ENCODE data around the gene COPZ1. TPM values are rescaled to one million over a fixed set of nuclear protein-coding genes. Genes with fewer than 3 reads are reported as not detected.

Gene COPZ1
- total and polyA plus RNA-seq, 4 donors = 98.8 to 163 (median 136) TPM

- H3K36me3 ChIP-seq (ENCODE audit: control insufficient read depth in 4 of 4, insufficient read depth in 4 of 4, low read length in 4 of 4) = peaks cover 35 to 51% (median 41%) of the 10 kb centered on the region in 4 donors
- peak in 2 of 3 donors; percentile 49 to 71 for DNase-seq
Measured at GRCh38 chr12:54350743-54351142, 25.8 kb downstream of the COPZ1 start.

DNA sequence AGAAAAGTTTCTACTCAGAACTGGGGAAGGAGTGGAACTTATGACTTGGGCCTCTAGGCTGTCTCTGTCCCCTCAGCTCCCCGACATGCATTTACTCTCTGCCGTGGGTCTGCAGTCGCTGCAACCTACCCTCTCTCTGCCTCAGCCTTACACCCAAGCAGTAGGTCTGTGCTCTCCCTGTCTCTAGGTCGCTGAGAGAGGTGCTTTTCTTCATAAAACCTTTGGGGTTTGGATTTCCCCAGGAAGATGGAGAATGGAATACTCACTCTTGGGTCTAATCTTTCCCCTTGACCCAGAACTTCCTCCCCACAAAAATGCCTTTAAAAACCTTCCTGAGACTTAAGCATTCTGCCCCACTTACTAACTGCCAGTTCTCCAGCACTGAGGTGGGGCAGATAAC, 26.4 kb downstream of the COPZ1 start:
- Histone ChIP-seq H3K27me3 (ENCODE audit: control insufficient read depth in 3 of 3, insufficient read depth in 3 of 3, low read length in 2 of 3) (no peaks in the 10 kb centered on the region), H3K27ac (ENCODE audit: low read depth in 1 of 2, low read length in 1 of 2) (peak overlapping the region in 1 of 2 donors; percentile 73), H3K9ac (ENCODE audit: insufficient read depth in 1 of 2, low read length in 2 of 2) (no peak overlapping the region), H3K36me3 (ENCODE audit: control insufficient read depth in 4 of 4, insufficient read depth in 4 of 4, low read length in 4 of 4) (peaks cover 33 to 51% (median 40%) of the 10 kb centered on the region in 4 donors), H3K4me3 (no peak overlapping the region), H3K4me1 (ENCODE audit: control insufficient read depth in 5 of 5, insufficient read depth in 5 of 5, low read length in 5 of 5) (peaks cover 4 to 37% (median 9%) of the 10 kb centered on the region in 5 donors), H3K9me3 (ENCODE audit: control insufficient read depth in 4 of 4, insufficient read depth in 3 of 4, low read length in 3 of 4) (no peaks in the 10 kb centered on the region)
- no peak for DNase-seq
- no peak for ATAC-seq (ENCODE audit: insufficient read depth, low FRiP score)
- no peak for TF ChIP-seq CTCF (IDR thresholded peaks at IDR 0.05; ENCODE audit: control extremely low read depth, extremely low read depth)
- WGBS, 2 donors = 77 to 78% methylated on average over 4 of the region's 4 CpGs

More at GRCh38 chr12:54350743-54351142, 25.8 kb downstream of the COPZ1 start:
- Histone ChIP-seq H3K9ac (ENCODE audit: insufficient read depth in 1 of 2, low read length in 2 of 2) (no peak overlapping the region), H3K27ac (ENCODE audit: low read depth in 1 of 2, low read length in 1 of 2) (peak overlapping the region in 1 of 2 donors; percentile 73), H3K27me3 (ENCODE audit: control insufficient read depth in 3 of 3, insufficient read depth in 3 of 3, low read length in 2 of 3) (no peaks in the 10 kb centered on the region), H3K4me3 (no peak overlapping the region), H3K9me3 (ENCODE audit: control insufficient read depth in 4 of 4, insufficient read depth in 3 of 4, low read length in 3 of 4) (no peaks in the 10 kb centered on the region), H3K4me1 (ENCODE audit: control insufficient read depth in 5 of 5, insufficient read depth in 5 of 5, low read length in 5 of 5) (peaks cover 4 to 34% (median 9%) of the 10 kb centered on the region in 5 donors)
- peak; percentile 22 for ATAC-seq (ENCODE audit: insufficient read depth, low FRiP score)
- WGBS, 2 donors = 65 to 74% methylated on average over 3 of the region's 3 CpGs
- no peak for TF ChIP-seq CTCF (IDR thresholded peaks at IDR 0.05; ENCODE audit: control extremely low read depth, extremely low read depth)

DNA sequence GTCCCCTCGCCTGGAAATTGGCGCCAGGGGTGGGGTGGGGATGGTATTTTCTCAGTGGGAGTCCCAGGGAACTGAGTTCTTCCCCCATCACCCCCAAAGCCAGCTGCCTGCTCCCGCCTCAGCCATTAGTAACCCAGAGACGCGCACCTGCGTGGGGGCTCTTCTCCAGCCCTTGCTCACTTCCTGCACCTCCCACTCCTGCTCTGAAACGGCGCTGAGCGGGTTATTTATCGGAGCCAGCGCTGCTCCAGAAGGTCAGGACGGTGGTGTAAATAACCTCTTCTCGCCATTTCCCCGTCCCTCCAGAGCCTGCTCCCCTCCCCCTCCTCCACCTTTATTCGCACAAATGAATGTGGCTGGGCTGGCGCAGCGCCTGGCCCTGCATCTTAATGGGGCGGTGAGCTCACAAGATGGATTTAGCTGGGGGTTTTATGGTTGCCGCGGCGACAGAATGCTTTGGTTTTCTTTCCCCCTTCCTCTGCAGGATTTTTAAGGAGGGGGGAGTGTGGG, 27.1 kb downstream of the COPZ1 start:
- DNase-seq = peak; percentile 60 to 81 (median 71)
- H3K9me3 ChIP-seq (ENCODE audit: control insufficient read depth in 4 of 4, insufficient read depth in 3 of 4, low read length in 3 of 4) = no peaks in the 10 kb centered on the region
- no peak overlapping the region for H3K4me3 ChIP-seq
- H3K36me3 ChIP-seq (ENCODE audit: control insufficient read depth in 4 of 4, insufficient read depth in 4 of 4, low read length in 4 of 4) = peaks cover 32 to 46% (median 35%) of the 10 kb centered on the region in 4 donors
- no peak for ATAC-seq (ENCODE audit: insufficient read depth, low FRiP score)
- peak overlapping the region; percentile 28 to 42 for H3K9ac ChIP-seq (ENCODE audit: insufficient read depth in 1 of 2, low read length in 2 of 2)
- WGBS, 2 donors = 23 to 33% methylated on average over 21 of the region's 21 CpGs
- peak overlapping the region; percentile 23 to 59 for H3K27ac ChIP-seq (ENCODE audit: low read depth in 1 of 2, low read length in 1 of 2)
- TF ChIP-seq CTCF (IDR thresholded peaks at IDR 0.05; ENCODE audit: control extremely low read depth, extremely low read depth) = no peak
- H3K4me1 ChIP-seq (ENCODE audit: control insufficient read depth in 5 of 5, insufficient read depth in 5 of 5, low read length in 5 of 5) = peaks cover 4 to 44% (median 9%) of the 10 kb centered on the region in 5 donors
- H3K27me3 ChIP-seq (ENCODE audit: control insufficient read depth in 3 of 3, insufficient read depth in 3 of 3, low read length in 2 of 3) = no peaks in the 10 kb centered on the region
